A673 (cell line): ENCODE measurements around the gene SHISAL2A. TPM values are rescaled to one million over a fixed set of nuclear protein-coding genes. Genes with fewer than 3 reads are reported as not detected.

Source experiments
- BruUV-seq: library from RNA; stranded (reverse); fragments of 400-500 nt; replicated peaks from 2 replicates; lab custom pipeline; 2021; lab: Mats Ljungman, UMichigan
- CTCF ChIA-PET: fragments of 300-600 bp; sonication (Branson Sonifier 250); formaldehyde crosslinking; loops from one replicate; lab custom pipeline; 2022; ENCODE audit warnings: antibody characterized with exemption; lab: Charles Lee
- POLR2A ChIA-PET: fragments of 300-600 bp; sonication (Branson Sonifier 250); formaldehyde crosslinking; loops from one replicate; lab custom pipeline; 2022; ENCODE audit warnings: antibody characterized with exemption; ENCODE audit not compliant: low non-redundant PET; lab: Charles Lee
- DNase-seq: peaks from one replicate; pipeline ENCODE4 v3.0.0-alpha.2; 2015; ENCODE audit warnings: low spot score
- H3K27ac ChIP-seq: fragments of 200-600 bp; sonication (generic); 2 replicates; pipeline ENCODE4 v1.5.1; 2016; ENCODE audit warnings: mixed run types, low read depth, mild to moderate bottlenecking, mixed read lengths, antibody characterized with exemption, low read length; ENCODE audit not compliant: poor library complexity, severe bottlenecking
- H3K27me3 ChIP-seq: fragments of 200-600 bp; sonication (generic); replicated peaks from 2 replicates; pipeline ENCODE4 v1.6.1; 2017; ENCODE audit warnings: mixed run types, low read depth, mild to moderate bottlenecking, mixed read lengths, antibody characterized with exemption, low read length; ENCODE audit not compliant: insufficient read depth, poor library complexity
- H3K36me3 ChIP-seq: fragments of 200-600 bp; sonication (generic); 2 replicates; pipeline ENCODE4 v1.6.1; 2016; ENCODE audit warnings: mixed run types, mild to moderate bottlenecking, mixed read lengths, antibody characterized with exemption, low read length; ENCODE audit not compliant: insufficient read depth, poor library complexity, severe bottlenecking
- H3K4me1 ChIP-seq: fragments of 200-600 bp; sonication (generic); 2 replicates; pipeline ENCODE4 v1.6.1; 2017; ENCODE audit warnings: mixed run types, mild to moderate bottlenecking, mixed read lengths, antibody characterized with exemption, low read length; ENCODE audit not compliant: insufficient read depth, poor library complexity, severe bottlenecking
- H3K4me3 ChIP-seq: fragments of 200-600 bp; sonication (generic); 2 replicates; pipeline ENCODE4 v1.5.1; 2016; ENCODE audit warnings: low read depth, mixed run types, mild to moderate bottlenecking, mixed read lengths, low read length; ENCODE audit not compliant: poor library complexity, severe bottlenecking
- H3K9me3 ChIP-seq: fragments of 200-600 bp; sonication (generic); 2 replicates; pipeline ENCODE4 v1.6.1; 2016; ENCODE audit warnings: mixed run types, low read depth, mild to moderate bottlenecking, mixed read lengths, antibody characterized with exemption, low read length; ENCODE audit not compliant: poor library complexity, severe bottlenecking
- EZH2 ChIP-seq: fragments of 200-600 bp; sonication (generic); IDR thresholded peaks from 2 replicates; pipeline ENCODE4 v1.6.1; 2017; ENCODE audit warnings: borderline replicate concordance, low read depth, mild to moderate bottlenecking, mixed read lengths, antibody characterized with exemption, low read length; ENCODE audit not compliant: poor library complexity, severe bottlenecking
- intact Hi-C: fragments of 100-400 bp; cut with micrococcal nuclease; formaldehyde crosslinking; loops from one replicate; pipeline ENCODE4 v1.10.0; 2022; ENCODE audit not compliant: unreplicated experiment
- total RNA-seq: library from RNA; stranded (reverse); gene quantifications from 2 replicates; pipeline ENCODE4 v1.2.3, GENCODE V29; 2021
- TF ChIP-seq, protein P1 (sequence below): fragments of 300-800, 200-600 bp; sonication (generic); conservative IDR thresholded peaks from 2 replicates; pipeline ENCODE4 v1.5.1; 2017; ENCODE audit warnings: low read depth, mild to moderate bottlenecking, antibody characterized with exemption, low read length, moderate library complexity, mixed read lengths

The SHISAL2A gene
- total RNA-seq, 1 experiment from 2014 or later = not detected

DNA sequence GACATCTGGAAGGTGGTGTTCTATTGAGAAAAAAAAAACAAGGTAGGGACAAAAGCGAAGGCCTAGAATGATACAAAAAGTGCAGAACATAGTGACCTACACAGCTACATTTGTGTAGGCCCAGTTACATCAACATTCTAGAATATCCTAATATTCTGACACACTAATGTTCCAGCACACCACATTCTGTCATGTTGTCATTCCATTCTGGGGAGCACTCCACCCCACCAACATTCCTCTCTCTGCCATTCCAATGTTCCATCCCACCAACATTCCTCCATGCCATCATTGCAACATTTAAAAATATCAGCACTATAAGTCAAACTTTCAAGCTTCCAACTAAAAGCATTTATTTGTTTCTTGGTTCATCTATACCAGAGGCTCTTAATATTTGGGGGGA lies 36.7 kb downstream of the SHISAL2A start:
- no peaks in the 10 kb centered on the region for H3K9me3 ChIP-seq
- no TSS peak for BruUV-seq
- H3K27ac ChIP-seq = no peak overlapping the region
- TF ChIP-seq, protein P1, sequence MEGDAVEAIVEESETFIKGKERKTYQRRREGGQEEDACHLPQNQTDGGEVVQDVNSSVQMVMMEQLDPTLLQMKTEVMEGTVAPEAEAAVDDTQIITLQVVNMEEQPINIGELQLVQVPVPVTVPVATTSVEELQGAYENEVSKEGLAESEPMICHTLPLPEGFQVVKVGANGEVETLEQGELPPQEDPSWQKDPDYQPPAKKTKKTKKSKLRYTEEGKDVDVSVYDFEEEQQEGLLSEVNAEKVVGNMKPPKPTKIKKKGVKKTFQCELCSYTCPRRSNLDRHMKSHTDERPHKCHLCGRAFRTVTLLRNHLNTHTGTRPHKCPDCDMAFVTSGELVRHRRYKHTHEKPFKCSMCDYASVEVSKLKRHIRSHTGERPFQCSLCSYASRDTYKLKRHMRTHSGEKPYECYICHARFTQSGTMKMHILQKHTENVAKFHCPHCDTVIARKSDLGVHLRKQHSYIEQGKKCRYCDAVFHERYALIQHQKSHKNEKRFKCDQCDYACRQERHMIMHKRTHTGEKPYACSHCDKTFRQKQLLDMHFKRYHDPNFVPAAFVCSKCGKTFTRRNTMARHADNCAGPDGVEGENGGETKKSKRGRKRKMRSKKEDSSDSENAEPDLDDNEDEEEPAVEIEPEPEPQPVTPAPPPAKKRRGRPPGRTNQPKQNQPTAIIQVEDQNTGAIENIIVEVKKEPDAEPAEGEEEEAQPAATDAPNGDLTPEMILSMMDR = no peak
- TF ChIP-seq EZH2 = no peak
- H3K36me3 ChIP-seq = no peaks in the 10 kb centered on the region
- ChIA-PET CTCF (no interaction called here), POLR2A (no interaction called here)
- DNase-seq = no peak
- intact Hi-C loops = no loop called here
- H3K4me3 ChIP-seq = no peak overlapping the region
- H3K27me3 ChIP-seq = no peaks in the 10 kb centered on the region
- H3K4me1 ChIP-seq = peaks cover 18% of the 10 kb centered on the region

DNA sequence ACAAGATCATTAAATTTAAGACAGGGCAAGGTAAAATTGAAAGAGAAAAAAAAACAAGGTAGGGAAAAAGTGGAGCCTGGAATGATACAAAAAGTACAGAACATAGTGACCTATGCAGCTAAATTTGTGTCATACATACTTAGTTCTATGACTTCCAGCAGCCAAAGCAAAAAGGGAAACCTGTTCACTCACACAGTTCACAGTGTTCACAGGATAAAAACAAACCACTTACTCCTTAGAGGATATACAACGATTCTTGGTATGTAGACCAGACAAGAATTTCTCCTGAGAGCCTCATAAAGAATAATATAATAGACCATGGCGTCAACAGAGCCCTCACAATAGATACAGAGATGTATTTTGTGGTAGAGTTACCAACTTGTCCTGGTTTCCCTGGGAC lies 37.6 kb downstream of the SHISAL2A start:
- BruUV-seq = no TSS peak
- H3K27me3 ChIP-seq = no peaks in the 10 kb centered on the region

DNA sequence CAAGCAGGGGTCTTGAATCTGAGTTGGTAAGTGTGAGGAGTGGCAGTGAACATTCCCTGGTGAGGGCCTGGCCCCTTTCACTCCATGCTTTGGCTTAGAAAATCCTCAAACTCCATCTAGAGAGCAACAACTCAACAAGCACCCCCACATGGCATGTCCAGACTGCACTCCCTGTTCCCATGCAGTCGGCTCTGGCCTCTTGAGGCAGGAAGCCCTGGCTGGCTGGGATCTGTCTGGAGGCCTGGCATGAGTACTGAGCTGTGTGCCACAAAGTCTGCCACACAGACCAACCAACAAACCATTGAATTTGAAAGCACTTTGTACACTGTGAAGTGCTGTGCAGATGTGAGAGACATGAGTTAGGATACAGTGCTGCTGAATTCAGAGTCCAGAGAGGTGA lies 40.0 kb downstream of the SHISAL2A start:
- BruUV-seq = no TSS peak
- no peak overlapping the region for H3K4me3 ChIP-seq
- no peak for TF ChIP-seq EZH2
- TF ChIP-seq, protein P1 = no peak
- no peaks in the 10 kb centered on the region for H3K9me3 ChIP-seq
- H3K4me1 ChIP-seq = peaks cover 12% of the 10 kb centered on the region
- intact Hi-C loops = no loop called here
- ChIA-PET CTCF (no interaction called here), POLR2A (no interaction called here)
- no peak for DNase-seq
- H3K27me3 ChIP-seq = no peaks in the 10 kb centered on the region
- no peaks in the 10 kb centered on the region for H3K36me3 ChIP-seq
- no peak overlapping the region for H3K27ac ChIP-seq

More for the DNA sequence above, 37.6 kb downstream of the SHISAL2A start:
- ChIA-PET CTCF (no interaction called here), POLR2A (no interaction called here)
- DNase-seq = no peak
- intact Hi-C loops = no loop called here
- Histone ChIP-seq H3K9me3 (no peaks in the 10 kb centered on the region), H3K4me1 (peaks cover 11% of the 10 kb centered on the region), H3K4me3 (no peak overlapping the region), H3K27ac (no peak overlapping the region), H3K36me3 (no peaks in the 10 kb centered on the region)
- TF ChIP-seq, protein P1 = no peak
- TF ChIP-seq EZH2 = no peak
